SK-N-SH (cell line): ENCODE results near the gene ACOXL. TPM values are rescaled to one million over a fixed set of nuclear protein-coding genes. Genes with fewer than 3 reads are reported as not detected.

Experiments used
- CTCF ChIA-PET: fragments of 300-600, 350-600 bp; formaldehyde crosslinking; extraction: SDS; loops from one replicate; lab custom pipeline; 2021; lab: Yijun Ruan, JAX
- POLR2A ChIA-PET: fragments of 350-600 bp; sonication (Branson Sonifier 250); formaldehyde crosslinking; extraction: SDS; loops from one replicate; lab custom pipeline; 2020; ENCODE audit warnings: antibody characterized with exemption, inconsistent platforms; lab: Yijun Ruan, JAX
- DNase-seq: peaks from one replicate; pipeline ENCODE4 v3.0.0; 2012
- H2AFZ ChIP-seq: fragments of 200-600 bp; sonication (generic); 2 replicates; pipeline ENCODE4 v1.8.1; 2016; ENCODE audit warnings: antibody characterized with exemption, mild to moderate bottlenecking, low read depth
- H3F3A ChIP-seq: fragments of 200-600 bp; sonication (generic); replicated peaks from 2 replicates; pipeline ENCODE3; 2016; ENCODE audit warnings: antibody characterized with exemption, mild to moderate bottlenecking; ENCODE audit not compliant: insufficient read depth
- H3K27ac ChIP-seq, 2 experiments: fragments of 200-500 bp in 1 of 2; fragments of 200-600 bp in 1 of 2; sonication (Bioruptor generic) in 1 of 2; sonication (generic), shearing (Covaris generic) in 1 of 2; 2 replicates each; pipeline versions ENCODE4 v1.5.1 to v1.6.1; 2014 to 2016; ENCODE audit warnings: low read depth in 2 of 2, inconsistent platforms in 1 of 2, low read length in 1 of 2, mild to moderate bottlenecking in 1 of 2, mixed read lengths in 1 of 2
- H3K27me3 ChIP-seq: fragments of 200-600 bp; sonication (generic), shearing (Covaris generic); 2 replicates; pipeline ENCODE4 v1.6.1; 2016; ENCODE audit warnings: mixed run types; ENCODE audit not compliant: insufficient read depth
- H3K36me3 ChIP-seq, 2 experiments: fragments of 200-500 bp in 1 of 2; fragments of 200-600 bp in 1 of 2; sonication (Bioruptor generic) in 1 of 2; sonication (generic) in 1 of 2; replicated peaks in 1 of 2; 2 replicates each; pipeline versions ENCODE3 to v1.5.1; 2014 to 2016; ENCODE audit warnings: low read length in 1 of 2, mild to moderate bottlenecking in 1 of 2; ENCODE audit not compliant: insufficient read depth in 2 of 2, control insufficient read depth in 1 of 2
- H3K4me1 ChIP-seq, 2 experiments: fragments of 200-500 bp in 1 of 2; fragments of 200-600 bp in 1 of 2; sonication (Bioruptor generic) in 1 of 2; sonication (generic), shearing (Covaris generic) in 1 of 2; 2 replicates each; pipeline versions ENCODE4 v1.5.1 to v1.6.1; 2014 to 2016; ENCODE audit warnings: low read depth in 1 of 2, low read length in 1 of 2, mixed run types in 1 of 2; ENCODE audit not compliant: insufficient read depth in 2 of 2, control insufficient read depth in 1 of 2
- H3K4me2 ChIP-seq: fragments of 200-600 bp; sonication (generic), shearing (Covaris generic); 2 replicates; pipeline ENCODE4 v1.6.1; 2017; ENCODE audit warnings: mixed run types
- H3K4me3 ChIP-seq, 2 experiments: fragments of 200-500 bp in 1 of 2; fragments of 200-600 bp in 1 of 2; sonication (Bioruptor generic) in 1 of 2; sonication (generic), shearing (Covaris generic) in 1 of 2; 2 replicates each; pipeline versions ENCODE4 v1.5.1 to v1.8.1; 2014 to 2016; ENCODE audit warnings: low read depth in 2 of 2, inconsistent platforms in 1 of 2, low read length in 1 of 2, mild to moderate bottlenecking in 1 of 2, mixed read lengths in 1 of 2, moderate library complexity in 1 of 2
- H3K79me2 ChIP-seq: fragments of 200-600 bp; sonication (generic); 2 replicates; pipeline ENCODE4 v1.8.1; 2017; ENCODE audit warnings: mild to moderate bottlenecking; ENCODE audit not compliant: insufficient read depth
- H3K9ac ChIP-seq: fragments of 200-600 bp; sonication (generic); 2 replicates; pipeline ENCODE4 v1.6.1; 2017; ENCODE audit warnings: mixed run types
- H3K9me2 ChIP-seq: fragments of 200-600 bp; sonication (generic); 2 replicates; pipeline ENCODE4 v1.6.1; 2017; ENCODE audit warnings: mixed run types
- H3K9me3 ChIP-seq: fragments of 200-600 bp; sonication (generic); 2 replicates; pipeline ENCODE4 v1.6.1; 2017; ENCODE audit warnings: mixed run types, mild to moderate bottlenecking, moderate library complexity
- H4K20me1 ChIP-seq: fragments of 200-600 bp; sonication (generic); 2 replicates; pipeline ENCODE4 v1.6.1; 2017; ENCODE audit warnings: mild to moderate bottlenecking, mixed run types; ENCODE audit not compliant: insufficient read depth
- CHD2 ChIP-seq: fragments of 150-350 bp; IDR thresholded peaks from 2 replicates; pipeline ENCODE4 v1.6.1; 2018; ENCODE audit warnings: low read length; ENCODE audit not compliant: partially characterized antibody
- ELF1 ChIP-seq: IDR thresholded peaks from 2 replicates; pipeline ENCODE4 v1.4.0; 2012
- EP300 ChIP-seq, 2 experiments: IDR thresholded peaks; 2 replicates each; pipeline versions ENCODE4 v1.4.0 to v1.6.1; 2012; ENCODE audit warnings: borderline replicate concordance in 1 of 2, low read depth in 1 of 2, low read length in 1 of 2
- EZH2phosphoT487 ChIP-seq: fragments of 200-600 bp; sonication (generic); IDR thresholded peaks from 2 replicates; pipeline ENCODE4 v1.6.1; 2017; ENCODE audit warnings: low read depth, mixed run types, mild to moderate bottlenecking, antibody characterized with exemption, moderate library complexity, borderline replicate concordance
- FOSL2 ChIP-seq: IDR thresholded peaks from 2 replicates; pipeline ENCODE4 v1.4.0; 2012; ENCODE audit warnings: low read depth, mild to moderate bottlenecking, moderate library complexity, borderline replicate concordance
- FOXJ3 ChIP-seq: sonication (generic); formaldehyde crosslinking; IDR thresholded peaks from 2 replicates; pipeline ENCODE4 v1.5.1; 2020; ENCODE audit warnings: mild to moderate bottlenecking, missing genetic modification reagents
- GABPA ChIP-seq: IDR thresholded peaks from 2 replicates; pipeline ENCODE4 v1.4.0; 2012; ENCODE audit warnings: low read depth, mild to moderate bottlenecking
- JUND ChIP-seq: IDR thresholded peaks from 2 replicates; pipeline ENCODE4 v1.4.0; 2012
- MAX ChIP-seq: IDR thresholded peaks from 2 replicates; pipeline ENCODE4 v1.4.0; 2012; ENCODE audit warnings: low read depth
- NFIC ChIP-seq: IDR thresholded peaks from 2 replicates; pipeline ENCODE4 v1.4.0; 2012; ENCODE audit warnings: borderline replicate concordance
- NRF1 ChIP-seq: IDR thresholded peaks from 2 replicates; pipeline ENCODE4 v1.6.1; 2012; ENCODE audit warnings: low read depth, mild to moderate bottlenecking, low read length
- RAD21 ChIP-seq: IDR thresholded peaks from 2 replicates; pipeline ENCODE4 v1.6.1; 2012; ENCODE audit warnings: mild to moderate bottlenecking, low read length
- RCOR1 ChIP-seq: fragments of 150-350 bp; IDR thresholded peaks from 2 replicates; pipeline ENCODE4 v1.6.1; 2017; ENCODE audit warnings: antibody characterized with exemption, low read length
- REST ChIP-seq: IDR thresholded peaks from 2 replicates; pipeline ENCODE4 v1.6.1; 2012; ENCODE audit warnings: mild to moderate bottlenecking, low read depth, low read length, moderate library complexity
- TCF12 ChIP-seq: IDR thresholded peaks from 2 replicates; pipeline ENCODE4 v1.4.0; 2012
- TEAD4 ChIP-seq: IDR thresholded peaks from 2 replicates; pipeline ENCODE4 v1.4.0; 2012; ENCODE audit warnings: mild to moderate bottlenecking, borderline replicate concordance; ENCODE audit not compliant: insufficient read depth
- WGBS: methylation state at CpG from one replicate; pipeline ENCODE4 v1.1.6; 2017; ENCODE audit warnings: low lambda C conversion rate; 5-methylcytosine and 5-hydroxymethylcytosine counted together
- polyA plus RNA-seq, 3 experiments: library from polyadenylated mRNA; depleted of rRNA; stranded (reverse); fragments of >200 nt; gene quantifications; 2 replicates each; pipeline ENCODE4 v1.2.3, GENCODE V29; 2012
- TF ChIP-seq, protein P1 (sequence below): IDR thresholded peaks from 2 replicates; pipeline ENCODE4 v1.4.0; 2012; ENCODE audit warnings: low read depth, borderline replicate concordance
- TF ChIP-seq, protein P2 (sequence below): IDR thresholded peaks from 2 replicates; pipeline ENCODE4 v1.4.0; 2012; ENCODE audit warnings: low read depth, borderline replicate concordance
- TF ChIP-seq, protein P3 (sequence below): fragments of 150-350 bp; IDR thresholded peaks from 2 replicates; pipeline ENCODE4 v1.6.1; 2017; ENCODE audit warnings: antibody characterized with exemption, low read length, low read depth, borderline replicate concordance
- TF ChIP-seq, protein P4 (sequence below): fragments of 200-600 bp; sonication (generic); IDR thresholded peaks from 2 replicates; pipeline ENCODE4 v1.6.1; 2017; ENCODE audit warnings: antibody characterized with exemption, mild to moderate bottlenecking, moderate library complexity

Gene ACOXL
- polyA plus RNA-seq, 1 of the 3 experiments (the other 2 are of a cell fraction), result not detected

DNA sequence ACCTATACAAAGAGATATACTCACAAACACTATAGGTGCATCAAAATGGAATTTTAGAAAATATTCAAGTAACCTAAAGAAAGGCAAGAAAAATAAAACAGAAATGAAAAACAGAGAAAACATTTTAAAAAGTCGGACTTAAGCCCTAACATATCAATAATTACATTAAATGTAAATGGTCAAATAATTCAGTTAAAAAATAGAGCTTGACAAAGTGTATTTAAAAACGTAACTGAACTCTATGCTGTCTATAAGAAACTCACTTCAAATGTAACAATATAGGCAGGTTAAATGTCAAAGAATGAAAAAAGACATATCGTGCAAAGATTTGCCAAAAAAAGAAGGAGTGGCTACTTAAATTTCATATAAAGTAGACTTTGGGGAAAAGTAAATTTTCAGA lies 163.9 kb downstream of the ACOXL start:
- Histone ChIP-seq H3K36me3 (no peaks in the 10 kb centered on the region), H2AFZ (no peak overlapping the region), H3K4me2 (no peak overlapping the region), H3K9me3 (peaks cover 13% of the 10 kb centered on the region; the same call in 1 of the 2 replicates), H3K27me3 (no peaks in the 10 kb centered on the region), H3K4me1 (no peaks in the 10 kb centered on the region; a peak in 1 of 4 replicates), H3K9ac (no peak overlapping the region), H4K20me1 (no peaks in the 10 kb centered on the region), H3F3A (no peaks in the 10 kb centered on the region), H3K9me2 (no peaks in the 10 kb centered on the region), H3K79me2 (no peaks in the 10 kb centered on the region), H3K27ac (no peak overlapping the region), H3K4me3 (no peak overlapping the region)
- TF ChIP-seq RAD21 (no peak), EZH2phosphoT487 (no peak), MAX (no peak)
- TF ChIP-seq, protein P1, sequence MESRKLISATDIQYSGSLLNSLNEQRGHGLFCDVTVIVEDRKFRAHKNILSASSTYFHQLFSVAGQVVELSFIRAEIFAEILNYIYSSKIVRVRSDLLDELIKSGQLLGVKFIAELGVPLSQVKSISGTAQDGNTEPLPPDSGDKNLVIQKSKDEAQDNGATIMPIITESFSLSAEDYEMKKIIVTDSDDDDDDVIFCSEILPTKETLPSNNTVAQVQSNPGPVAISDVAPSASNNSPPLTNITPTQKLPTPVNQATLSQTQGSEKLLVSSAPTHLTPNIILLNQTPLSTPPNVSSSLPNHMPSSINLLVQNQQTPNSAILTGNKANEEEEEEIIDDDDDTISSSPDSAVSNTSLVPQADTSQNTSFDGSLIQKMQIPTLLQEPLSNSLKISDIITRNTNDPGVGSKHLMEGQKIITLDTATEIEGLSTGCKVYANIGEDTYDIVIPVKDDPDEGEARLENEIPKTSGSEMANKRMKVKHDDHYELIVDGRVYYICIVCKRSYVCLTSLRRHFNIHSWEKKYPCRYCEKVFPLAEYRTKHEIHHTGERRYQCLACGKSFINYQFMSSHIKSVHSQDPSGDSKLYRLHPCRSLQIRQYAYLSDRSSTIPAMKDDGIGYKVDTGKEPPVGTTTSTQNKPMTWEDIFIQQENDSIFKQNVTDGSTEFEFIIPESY, result no peak
- POLR2A ChIA-PET, result no interaction called here
- no peak for DNase-seq
- WGBS, result 22% methylated on average over 3 of the region's 3 CpGs
- CTCF ChIA-PET, result no interaction called here

DNA sequence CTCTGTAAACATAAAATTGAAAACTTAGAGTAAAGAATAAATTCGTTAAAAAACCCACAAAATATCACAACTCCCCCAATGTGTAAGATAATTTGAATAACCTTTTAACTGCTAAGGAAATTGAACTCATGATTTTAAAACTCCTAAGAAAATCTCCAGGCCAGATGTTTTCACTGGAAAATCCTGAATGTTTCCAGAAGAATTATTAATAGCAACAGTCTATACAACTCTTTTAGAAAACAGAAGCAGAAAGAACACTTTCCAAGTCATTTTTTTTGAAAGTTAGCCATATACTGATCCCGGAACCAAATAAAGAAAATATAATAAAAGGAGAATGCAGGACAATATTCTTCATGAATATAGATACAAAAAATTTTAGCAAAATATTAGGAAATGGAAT lies 165.6 kb downstream of the ACOXL start:
- no peak for TF ChIP-seq GABPA
- TF ChIP-seq, protein P2, sequence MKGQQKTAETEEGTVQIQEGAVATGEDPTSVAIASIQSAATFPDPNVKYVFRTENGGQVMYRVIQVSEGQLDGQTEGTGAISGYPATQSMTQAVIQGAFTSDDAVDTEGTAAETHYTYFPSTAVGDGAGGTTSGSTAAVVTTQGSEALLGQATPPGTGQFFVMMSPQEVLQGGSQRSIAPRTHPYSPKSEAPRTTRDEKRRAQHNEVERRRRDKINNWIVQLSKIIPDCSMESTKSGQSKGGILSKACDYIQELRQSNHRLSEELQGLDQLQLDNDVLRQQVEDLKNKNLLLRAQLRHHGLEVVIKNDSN, result no peak
- TF ChIP-seq CHD2, result no peak
- TF ChIP-seq EZH2phosphoT487, result no peak
- no peak for TF ChIP-seq ELF1
- no peak for TF ChIP-seq JUND
- no peak for TF ChIP-seq NRF1
- TF ChIP-seq TCF12, result no peak
- TF ChIP-seq, protein P3, sequence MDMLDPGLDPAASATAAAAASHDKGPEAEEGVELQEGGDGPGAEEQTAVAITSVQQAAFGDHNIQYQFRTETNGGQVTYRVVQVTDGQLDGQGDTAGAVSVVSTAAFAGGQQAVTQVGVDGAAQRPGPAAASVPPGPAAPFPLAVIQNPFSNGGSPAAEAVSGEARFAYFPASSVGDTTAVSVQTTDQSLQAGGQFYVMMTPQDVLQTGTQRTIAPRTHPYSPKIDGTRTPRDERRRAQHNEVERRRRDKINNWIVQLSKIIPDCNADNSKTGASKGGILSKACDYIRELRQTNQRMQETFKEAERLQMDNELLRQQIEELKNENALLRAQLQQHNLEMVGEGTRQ, result no peak
- no peak for TF ChIP-seq FOSL2
- TF ChIP-seq REST, result no peak
- TF ChIP-seq EP300 (IDR thresholded peaks at IDR 0.05; ENCODE audit: borderline replicate concordance in 1 of 2, low read depth in 1 of 2, low read length in 1 of 2), result no peak
- no peak for TF ChIP-seq RCOR1
- no peak for TF ChIP-seq TEAD4
- TF ChIP-seq FOXJ3 (CRISPR knock-in tag), result no peak
- TF ChIP-seq, protein P4, sequence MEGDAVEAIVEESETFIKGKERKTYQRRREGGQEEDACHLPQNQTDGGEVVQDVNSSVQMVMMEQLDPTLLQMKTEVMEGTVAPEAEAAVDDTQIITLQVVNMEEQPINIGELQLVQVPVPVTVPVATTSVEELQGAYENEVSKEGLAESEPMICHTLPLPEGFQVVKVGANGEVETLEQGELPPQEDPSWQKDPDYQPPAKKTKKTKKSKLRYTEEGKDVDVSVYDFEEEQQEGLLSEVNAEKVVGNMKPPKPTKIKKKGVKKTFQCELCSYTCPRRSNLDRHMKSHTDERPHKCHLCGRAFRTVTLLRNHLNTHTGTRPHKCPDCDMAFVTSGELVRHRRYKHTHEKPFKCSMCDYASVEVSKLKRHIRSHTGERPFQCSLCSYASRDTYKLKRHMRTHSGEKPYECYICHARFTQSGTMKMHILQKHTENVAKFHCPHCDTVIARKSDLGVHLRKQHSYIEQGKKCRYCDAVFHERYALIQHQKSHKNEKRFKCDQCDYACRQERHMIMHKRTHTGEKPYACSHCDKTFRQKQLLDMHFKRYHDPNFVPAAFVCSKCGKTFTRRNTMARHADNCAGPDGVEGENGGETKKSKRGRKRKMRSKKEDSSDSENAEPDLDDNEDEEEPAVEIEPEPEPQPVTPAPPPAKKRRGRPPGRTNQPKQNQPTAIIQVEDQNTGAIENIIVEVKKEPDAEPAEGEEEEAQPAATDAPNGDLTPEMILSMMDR, result no peak
- TF ChIP-seq NFIC, result no peak
- ChIA-PET POLR2A (no interaction called here), CTCF (no interaction called here)
- H3K4me1 ChIP-seq, result peaks cover 0 to 4% of the 10 kb centered on the region in 2 experiments; a peak in 1 of 4 replicates
- no peak overlapping the region for H2AFZ ChIP-seq
- H3K27ac ChIP-seq, result no peak overlapping the region
- no peak overlapping the region for H3K4me2 ChIP-seq
- peaks cover 13% of the 10 kb centered on the region; the same call in 1 of the 2 replicates for H3K9me3 ChIP-seq
- no peaks in the 10 kb centered on the region for H3K9me2 ChIP-seq
- no peaks in the 10 kb centered on the region for H4K20me1 ChIP-seq
- 21% methylated on average over 2 of the region's 2 CpGs for WGBS
- no peak for DNase-seq
- H3K79me2 ChIP-seq, result no peaks in the 10 kb centered on the region
- no peaks in the 10 kb centered on the region for H3K27me3 ChIP-seq
- no peak overlapping the region for H3K9ac ChIP-seq
- no peaks in the 10 kb centered on the region for H3K36me3 ChIP-seq
- H3F3A ChIP-seq, result no peaks in the 10 kb centered on the region
- no peak overlapping the region for H3K4me3 ChIP-seq
